Karpas-422 (cell line): ENCODE results near the gene ZNF652. TPM values are rescaled to one million over a fixed set of nuclear protein-coding genes. Genes with fewer than 3 reads are reported as not detected.

ENCODE experiments used
- DNase-seq: peaks from one replicate; pipeline ENCODE4 v3.0.0-alpha.2; 2015
- H2AFZ ChIP-seq: fragments of 200-600 bp; sonication (generic); 2 replicates; pipeline ENCODE4 v1.6.1; 2014; ENCODE audit warnings: antibody characterized with exemption, low read length, mixed read lengths
- H3K27ac ChIP-seq: fragments of 200-600 bp; sonication (generic); 2 replicates; pipeline ENCODE4 v1.5.1; 2014; ENCODE audit warnings: mild to moderate bottlenecking, low read length, moderate library complexity
- H3K27me3 ChIP-seq: fragments of 200-600 bp; sonication (generic); 2 replicates; pipeline ENCODE4 v1.6.1; 2014; ENCODE audit warnings: low read length, mixed read lengths
- H3K36me3 ChIP-seq: fragments of 200-600 bp; sonication (generic); 2 replicates; pipeline ENCODE4 v1.6.1; 2014; ENCODE audit warnings: low read length, mixed read lengths; ENCODE audit not compliant: insufficient read depth
- H3K4me1 ChIP-seq: fragments of 200-600 bp; sonication (generic); 2 replicates; pipeline ENCODE4 v1.6.1; 2014; ENCODE audit warnings: mild to moderate bottlenecking, low read length, mixed read lengths
- H3K4me2 ChIP-seq: fragments of 200-600 bp; sonication (generic); 2 replicates; pipeline ENCODE4 v1.6.1; 2014; ENCODE audit warnings: low read length, low read depth, mild to moderate bottlenecking; ENCODE audit not compliant: poor library complexity, severe bottlenecking
- H3K4me3 ChIP-seq: fragments of 200-600 bp; sonication (generic); 2 replicates; pipeline ENCODE4 v1.5.1; 2014; ENCODE audit warnings: mild to moderate bottlenecking, antibody characterized with exemption, low read length, mixed read lengths
- H3K79me2 ChIP-seq: fragments of 200-600 bp; sonication (generic); 2 replicates; pipeline ENCODE4 v1.6.1; 2014; ENCODE audit warnings: mild to moderate bottlenecking, low read length, mixed read lengths
- H3K9ac ChIP-seq: fragments of 200-600 bp; sonication (generic); 2 replicates; pipeline ENCODE4 v1.6.0; 2014; ENCODE audit warnings: low read length
- H3K9me2 ChIP-seq: fragments of 200-600 bp; sonication (generic), shearing (Covaris generic); replicated peaks from 2 replicates; pipeline ENCODE4 v1.6.0; 2014; ENCODE audit warnings: mild to moderate bottlenecking, low read length, moderate library complexity; ENCODE audit not compliant: insufficient read depth
- H3K9me3 ChIP-seq: fragments of 300-700, 200-600 bp; sonication (generic); 2 replicates; pipeline ENCODE4 v1.6.1; 2014; ENCODE audit warnings: low read length, mixed read lengths
- H4K20me1 ChIP-seq: fragments of 200-600 bp; sonication (generic); 2 replicates; pipeline ENCODE4 v1.6.1; 2014; ENCODE audit warnings: mild to moderate bottlenecking, antibody characterized with exemption, low read length, low read depth; ENCODE audit not compliant: insufficient read depth
- total RNA-seq: library from RNA; depleted of rRNA; stranded (reverse); fragments of >200 nt; shearing (Covaris generic); gene quantifications from 2 replicates; pipeline ENCODE4 v1.2.3, GENCODE V29; 2014; ENCODE audit warnings: low replicate concordance

Gene ZNF652
- total RNA-seq, 1 experiment from 2014 or later, result 84.1 TPM

GRCh38 chr17:49360796-49361128 lies 1.3 kb downstream of the ZNF652 start:
- peak overlapping the region; percentile 96 for H3K27ac ChIP-seq
- no peaks in the 10 kb centered on the region for H3K27me3 ChIP-seq
- H3K36me3 ChIP-seq, result 0 out of 2 replicates have a peak, but pooled peaks cover 2% of the 10 kb centered on the region
- peak overlapping the region; percentile 98 for H3K4me2 ChIP-seq
- H3K79me2 ChIP-seq, result peaks cover 58% of the 10 kb centered on the region
- peak overlapping the region; percentile 89 for H3K4me3 ChIP-seq
- H3K9me3 ChIP-seq, result no peaks in the 10 kb centered on the region
- H4K20me1 ChIP-seq, result peaks cover 28% of the 10 kb centered on the region
- peak overlapping the region; percentile 96 for H3K9ac ChIP-seq
- DNase-seq, result no peak
- no peak overlapping the region for H2AFZ ChIP-seq
- peaks cover 52% of the 10 kb centered on the region for H3K4me1 ChIP-seq
- H3K9me2 ChIP-seq, result no peaks in the 10 kb centered on the region

- DNase-seq, result no peak
- Histone ChIP-seq H3K9ac (peak overlapping the region; percentile 96), H3K9me2 (no peaks in the 10 kb centered on the region), H3K4me3 (peak overlapping the region; percentile 89), H3K27ac (peak overlapping the region; percentile 96), H3K79me2 (peaks cover 64% of the 10 kb centered on the region), H2AFZ (no peak overlapping the region), H3K4me2 (peak overlapping the region; percentile 98), H3K4me1 (peaks cover 47% of the 10 kb centered on the region), H4K20me1 (peaks cover 28% of the 10 kb centered on the region), H3K9me3 (no peaks in the 10 kb centered on the region), H3K27me3 (no peaks in the 10 kb centered on the region), H3K36me3 (0 out of 2 replicates have a peak, but pooled peaks cover 3% of the 10 kb centered on the region)
These were observed 1.9 kb downstream of the ZNF652 start for GRCh38 chr17:49359990-49360795.

- DNase-seq, result peak; percentile 71
- peak overlapping the region; percentile 98 for H3K4me2 ChIP-seq
These were observed 3.3 kb downstream of the ZNF652 start for GRCh38 chr17:49358641-49359247.

GRCh38 chr17:49357516-49357915 lies 4.5 kb downstream of the ZNF652 start:
- peak overlapping the region; percentile 96; the same call in 1 of the 2 replicates for H3K9ac ChIP-seq
- peaks cover 13% of the 10 kb centered on the region; the same call in 1 of the 2 replicates for H3K36me3 ChIP-seq
- peak overlapping the region; percentile 89; the same call in 1 of the 2 replicates for H3K4me3 ChIP-seq
- H3K79me2 ChIP-seq, result peaks cover 91% of the 10 kb centered on the region
- H3K27ac ChIP-seq, result peak overlapping the region; percentile 96
- H3K4me1 ChIP-seq, result peaks cover 38% of the 10 kb centered on the region
- no peaks in the 10 kb centered on the region for H3K9me3 ChIP-seq
- H3K27me3 ChIP-seq, result no peaks in the 10 kb centered on the region
- DNase-seq, result no peak
- H2AFZ ChIP-seq, result no peak overlapping the region
- H3K4me2 ChIP-seq, result peak overlapping the region; percentile 98
- no peaks in the 10 kb centered on the region for H3K9me2 ChIP-seq
- H4K20me1 ChIP-seq, result peaks cover 28% of the 10 kb centered on the region

More at GRCh38 chr17:49358641-49359247, 3.3 kb downstream of the ZNF652 start:
- Histone ChIP-seq H3K9me2 (no peaks in the 10 kb centered on the region), H3K4me1 (peaks cover 46% of the 10 kb centered on the region), H2AFZ (no peak overlapping the region), H3K9me3 (no peaks in the 10 kb centered on the region), H3K27ac (peak overlapping the region; percentile 96), H3K27me3 (no peaks in the 10 kb centered on the region), H4K20me1 (peaks cover 28% of the 10 kb centered on the region), H3K4me3 (peak overlapping the region; percentile 89), H3K36me3 (0 out of 2 replicates have a peak, but pooled peaks cover 3% of the 10 kb centered on the region), H3K9ac (peak overlapping the region; percentile 96), H3K79me2 (peaks cover 78% of the 10 kb centered on the region)

GRCh38 chr17:49356320-49356719 lies 5.7 kb downstream of the ZNF652 start:
- H3K4me1 ChIP-seq, result peaks cover 38% of the 10 kb centered on the region
- peaks cover 28% of the 10 kb centered on the region for H4K20me1 ChIP-seq
- DNase-seq, result no peak
- H3K79me2 ChIP-seq, result peaks cover 100% of the 10 kb centered on the region
- no peak overlapping the region for H3K9ac ChIP-seq
- no peak overlapping the region for H3K27ac ChIP-seq
- no peaks in the 10 kb centered on the region for H3K9me3 ChIP-seq
- peaks cover 15% of the 10 kb centered on the region; the same call in 1 of the 2 replicates for H3K36me3 ChIP-seq
- no peak overlapping the region for H3K4me2 ChIP-seq
- no peaks in the 10 kb centered on the region for H3K9me2 ChIP-seq
- no peaks in the 10 kb centered on the region for H3K27me3 ChIP-seq
- H2AFZ ChIP-seq, result no peak overlapping the region
- H3K4me3 ChIP-seq, result no peak overlapping the region

GRCh38 chr17:49353607-49354006 lies 8.4 kb downstream of the ZNF652 start:
- no peak overlapping the region for H2AFZ ChIP-seq
- no peaks in the 10 kb centered on the region for H3K27me3 ChIP-seq
- peaks cover 16% of the 10 kb centered on the region for H3K4me1 ChIP-seq
- H3K79me2 ChIP-seq, result peaks cover 98% of the 10 kb centered on the region
- H3K9ac ChIP-seq, result no peak overlapping the region
- no peaks in the 10 kb centered on the region for H3K9me3 ChIP-seq
- H3K27ac ChIP-seq, result peak overlapping the region; percentile 11; the same call in 1 of the 2 replicates
- no peak for DNase-seq
- H3K4me3 ChIP-seq, result no peak overlapping the region
- H3K36me3 ChIP-seq, result peaks cover 28% of the 10 kb centered on the region
- no peak overlapping the region for H3K4me2 ChIP-seq
- no peaks in the 10 kb centered on the region for H3K9me2 ChIP-seq
- H4K20me1 ChIP-seq, result peaks cover 13% of the 10 kb centered on the region; the same call in 1 of the 2 replicates

GRCh38 chr17:49352587-49353154 lies 9.4 kb downstream of the ZNF652 start:
- no peaks in the 10 kb centered on the region for H3K9me2 ChIP-seq
- H3K4me3 ChIP-seq, result no peak overlapping the region
- no peaks in the 10 kb centered on the region for H3K9me3 ChIP-seq
- no peak overlapping the region for H2AFZ ChIP-seq
- peaks cover 11% of the 10 kb centered on the region for H3K4me1 ChIP-seq
- H3K9ac ChIP-seq, result no peak overlapping the region
- H3K27me3 ChIP-seq, result no peaks in the 10 kb centered on the region
- peaks cover 98% of the 10 kb centered on the region for H3K79me2 ChIP-seq
- no peak for DNase-seq
- peaks cover 7% of the 10 kb centered on the region; the same call in 1 of the 2 replicates for H4K20me1 ChIP-seq
- H3K27ac ChIP-seq, result no peak overlapping the region
- H3K36me3 ChIP-seq, result peaks cover 29% of the 10 kb centered on the region
- no peak overlapping the region for H3K4me2 ChIP-seq
